Caki2 (cell line): ENCODE data around the gene GNG2. TPM values are rescaled to one million over a fixed set of nuclear protein-coding genes. Genes with fewer than 3 reads are reported as not detected.

Experiments
- DNase-seq: peaks from one replicate; pipeline ENCODE4 v3.0.0-alpha.2; 2015; ENCODE audit warnings: low read depth
- in situ Hi-C: cut with HindIII; loops from 2 replicates; pipeline ENCODE4 v1.10.0; 2016; ENCODE audit warnings: low sequenced_read_pairs, low pct_unique_long_range_greater_than_20kb, mixed read lengths
- total RNA-seq: library from RNA; depleted of rRNA; stranded (reverse); fragments of >200 nt; shearing (Covaris generic); gene quantifications from 2 replicates; pipeline ENCODE4 v1.2.3, GENCODE V29; 2014; ENCODE audit warnings: low replicate concordance

Gene GNG2
- total RNA-seq, 1 experiment from 2014 or later, result not detected

DNA sequence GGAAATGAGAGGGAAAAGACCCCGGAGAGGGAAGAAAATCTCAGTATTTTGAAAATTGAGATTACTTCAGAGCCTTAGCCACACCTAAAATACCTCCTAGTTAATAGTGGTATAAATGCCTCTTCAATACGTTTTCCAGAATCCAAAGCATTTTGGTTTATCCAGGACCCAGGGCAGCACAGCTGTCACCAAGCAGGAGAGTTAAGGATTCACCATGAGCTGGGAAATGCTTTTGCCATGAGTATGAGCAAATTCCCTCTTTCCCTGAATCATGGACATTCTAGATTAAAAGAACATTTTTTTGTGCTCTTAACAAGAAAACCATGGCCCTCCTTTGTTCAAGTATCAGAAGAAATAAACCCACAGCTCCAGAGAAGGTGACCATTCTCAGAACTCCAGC lies 107.1 kb downstream of the GNG2 start:
- DNase-seq, result no peak
- in situ Hi-C loops, result no loop called here

DNA sequence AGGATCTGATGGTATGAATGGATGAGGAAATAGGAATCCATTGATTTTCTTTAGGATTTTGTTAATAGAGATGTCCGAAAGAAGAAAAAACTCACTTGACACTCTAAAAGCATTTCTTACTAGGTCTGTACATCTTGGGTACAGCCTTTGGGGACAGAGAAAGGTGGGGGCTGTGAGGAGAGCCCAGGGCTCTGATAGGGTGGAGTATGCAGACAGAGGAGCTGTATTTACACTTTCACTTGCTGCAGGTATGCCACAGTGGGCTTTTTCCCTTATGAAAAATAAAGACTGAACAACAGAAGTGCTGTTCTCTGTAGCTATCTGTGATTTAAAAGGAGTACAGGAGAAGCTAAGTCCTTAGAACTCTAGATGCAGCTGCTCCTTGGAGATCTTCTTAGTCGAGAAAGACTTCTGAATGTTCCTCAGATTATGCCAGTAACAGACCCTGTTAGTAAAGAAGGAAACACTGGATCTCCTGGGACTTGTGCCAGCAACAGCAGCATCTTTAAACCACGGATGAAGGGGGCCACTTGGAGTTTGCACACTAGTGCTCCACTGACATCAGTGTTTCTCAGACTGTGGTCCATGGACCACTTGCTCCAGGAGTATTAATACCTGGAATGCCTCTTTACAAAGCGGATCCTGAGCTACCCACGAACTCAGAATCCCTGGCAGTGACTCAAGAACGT lies 109.6 kb downstream of the GNG2 start:
- DNase-seq, result no peak
- in situ Hi-C loops, result no loop called here

DNA sequence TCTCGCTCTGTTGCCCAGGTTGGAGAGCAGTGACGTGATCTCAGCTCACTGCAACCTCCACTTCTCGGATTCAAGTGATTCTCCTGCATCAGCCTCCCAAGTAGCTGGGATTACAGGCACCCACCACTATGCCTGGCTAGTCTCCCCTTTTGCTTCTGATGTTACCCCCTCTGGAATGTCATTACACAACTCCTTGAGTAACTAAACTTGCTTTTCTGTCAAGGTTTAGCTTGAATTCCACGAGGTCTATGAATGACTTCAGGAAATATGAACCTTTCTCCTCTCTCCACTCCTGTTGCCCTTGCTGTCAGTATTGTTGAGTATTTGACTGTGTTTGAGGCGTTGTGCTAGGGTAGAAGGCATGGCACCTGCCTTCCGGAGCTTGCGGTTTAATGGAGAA lies 112.2 kb downstream of the GNG2 start:
- DNase-seq, result no peak
- in situ Hi-C loops, result no loop called here

DNA sequence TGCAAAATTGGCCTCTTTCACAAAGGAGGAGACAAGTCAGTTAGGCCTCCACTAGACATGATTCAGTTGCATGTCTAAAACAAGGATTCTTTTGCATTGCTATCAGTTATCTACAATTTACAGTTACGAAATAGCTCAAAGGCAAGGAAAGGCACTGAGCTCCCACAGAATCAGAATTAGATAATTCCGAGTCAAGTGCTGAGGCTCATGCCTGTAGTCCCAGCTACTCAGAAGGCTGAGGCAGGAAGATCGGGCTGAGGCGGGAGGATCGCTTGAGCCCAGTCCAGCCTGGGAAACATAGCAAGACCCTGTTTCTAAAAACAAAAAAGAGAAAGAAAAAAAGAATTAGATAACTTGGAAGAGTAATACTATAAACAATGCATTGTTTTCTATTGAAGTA lies 116.7 kb downstream of the GNG2 start:
- DNase-seq, result no peak
- in situ Hi-C loops, result no loop called here

DNA sequence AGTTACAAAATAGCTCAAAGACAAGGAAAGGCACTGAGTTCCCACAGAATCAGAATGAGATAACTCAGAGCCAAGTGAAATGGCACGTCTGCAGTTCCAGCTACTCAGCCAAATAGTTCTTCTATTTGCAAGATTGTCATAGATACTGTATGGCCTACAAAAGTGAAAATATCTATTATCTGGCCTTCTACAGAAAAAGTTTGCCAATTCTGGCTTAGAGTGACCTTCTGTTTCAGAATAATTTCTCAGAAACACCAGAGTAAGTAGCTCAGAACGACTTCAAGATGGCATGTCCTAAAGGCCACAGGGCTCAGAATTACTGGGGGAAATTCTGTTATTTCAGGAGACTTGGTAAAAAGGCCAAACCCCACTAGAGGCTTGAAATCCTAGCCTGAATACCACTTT lies 118.3 kb downstream of the GNG2 start:
- in situ Hi-C loops, result no loop called here
- DNase-seq, result no peak

DNA sequence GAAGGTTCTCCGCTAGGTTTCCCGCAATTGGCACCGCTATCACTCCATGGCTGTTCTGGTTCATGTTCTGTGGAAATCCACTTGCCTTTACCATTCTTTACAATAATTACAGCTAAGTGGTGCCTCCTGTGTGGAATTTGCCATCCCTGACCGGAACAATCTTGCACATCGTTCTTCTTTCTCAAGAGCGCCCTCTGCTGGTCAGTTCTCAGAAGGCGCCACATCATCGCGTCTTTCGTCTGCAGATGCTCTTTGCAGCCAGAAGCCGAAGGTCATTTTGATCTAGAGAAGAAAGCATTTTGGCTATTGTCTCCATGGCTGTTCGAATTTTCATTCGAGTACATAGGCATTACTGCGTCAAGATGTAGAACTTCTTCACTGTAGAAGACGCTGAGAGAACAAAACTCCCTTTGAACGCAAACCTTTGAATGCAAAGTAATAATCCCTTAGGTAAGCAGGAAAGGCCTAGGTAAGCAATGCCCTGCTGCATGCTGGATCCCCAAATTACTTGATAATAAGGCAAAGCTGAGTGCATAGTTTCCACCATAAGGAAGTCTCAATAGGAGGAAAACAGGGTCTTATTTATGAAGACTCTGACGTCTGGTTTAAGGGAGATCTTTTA lies 118.8 kb downstream of the GNG2 start:
- in situ Hi-C loops, result no loop called here
- peak; percentile 46 for DNase-seq

DNA sequence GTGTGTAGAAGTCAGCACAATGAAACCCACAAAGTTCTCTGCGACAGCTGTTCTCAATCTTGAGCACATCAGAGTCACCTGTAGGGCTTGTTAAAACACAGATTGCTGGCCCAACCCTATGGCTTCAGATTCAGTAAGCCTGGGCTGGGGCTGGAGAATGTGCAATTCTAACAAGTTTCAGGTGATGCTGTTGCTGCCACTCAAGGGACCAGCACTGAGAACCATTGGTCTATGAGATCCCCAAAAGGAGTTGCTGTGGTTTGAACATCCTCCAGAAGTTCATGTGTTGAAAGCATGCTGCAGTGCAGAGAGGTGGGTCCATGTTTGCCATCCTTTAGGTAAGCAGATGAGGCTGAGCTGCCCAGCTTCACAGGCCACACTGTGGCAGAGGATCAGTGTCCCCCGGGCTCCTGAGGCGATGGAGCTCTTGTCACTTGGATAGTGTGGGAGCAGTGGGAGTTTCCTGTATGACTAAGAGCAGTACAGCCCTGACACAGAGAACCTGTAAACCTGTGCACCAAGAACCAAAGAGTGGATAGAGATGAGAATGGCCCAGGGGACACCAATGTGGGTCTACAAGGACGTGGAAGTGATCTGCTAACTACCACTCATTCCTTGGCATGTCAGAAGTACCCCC lies 120.9 kb downstream of the GNG2 start:
- no peak for DNase-seq
- in situ Hi-C loops, result no loop called here

DNA sequence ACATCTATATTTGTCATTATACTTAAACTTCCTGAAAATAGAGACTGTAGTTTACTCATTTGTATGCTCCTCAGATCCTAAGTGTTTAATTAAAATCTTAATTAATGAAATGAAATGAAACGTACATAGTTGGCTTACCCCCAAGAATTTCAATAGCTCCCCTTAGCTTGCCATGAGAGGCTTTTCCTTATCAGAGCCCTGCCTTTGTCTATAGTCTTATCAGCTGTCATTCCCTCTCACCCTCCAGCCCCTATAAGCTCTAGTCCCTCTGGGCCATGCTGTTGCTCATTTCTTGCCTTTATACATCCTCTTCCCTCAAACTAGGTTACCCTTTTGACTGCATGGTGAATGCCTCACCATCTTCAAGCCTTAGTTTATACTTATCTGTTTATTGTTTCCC lies 127.8 kb downstream of the GNG2 start:
- in situ Hi-C loops, result no loop called here

DNA sequence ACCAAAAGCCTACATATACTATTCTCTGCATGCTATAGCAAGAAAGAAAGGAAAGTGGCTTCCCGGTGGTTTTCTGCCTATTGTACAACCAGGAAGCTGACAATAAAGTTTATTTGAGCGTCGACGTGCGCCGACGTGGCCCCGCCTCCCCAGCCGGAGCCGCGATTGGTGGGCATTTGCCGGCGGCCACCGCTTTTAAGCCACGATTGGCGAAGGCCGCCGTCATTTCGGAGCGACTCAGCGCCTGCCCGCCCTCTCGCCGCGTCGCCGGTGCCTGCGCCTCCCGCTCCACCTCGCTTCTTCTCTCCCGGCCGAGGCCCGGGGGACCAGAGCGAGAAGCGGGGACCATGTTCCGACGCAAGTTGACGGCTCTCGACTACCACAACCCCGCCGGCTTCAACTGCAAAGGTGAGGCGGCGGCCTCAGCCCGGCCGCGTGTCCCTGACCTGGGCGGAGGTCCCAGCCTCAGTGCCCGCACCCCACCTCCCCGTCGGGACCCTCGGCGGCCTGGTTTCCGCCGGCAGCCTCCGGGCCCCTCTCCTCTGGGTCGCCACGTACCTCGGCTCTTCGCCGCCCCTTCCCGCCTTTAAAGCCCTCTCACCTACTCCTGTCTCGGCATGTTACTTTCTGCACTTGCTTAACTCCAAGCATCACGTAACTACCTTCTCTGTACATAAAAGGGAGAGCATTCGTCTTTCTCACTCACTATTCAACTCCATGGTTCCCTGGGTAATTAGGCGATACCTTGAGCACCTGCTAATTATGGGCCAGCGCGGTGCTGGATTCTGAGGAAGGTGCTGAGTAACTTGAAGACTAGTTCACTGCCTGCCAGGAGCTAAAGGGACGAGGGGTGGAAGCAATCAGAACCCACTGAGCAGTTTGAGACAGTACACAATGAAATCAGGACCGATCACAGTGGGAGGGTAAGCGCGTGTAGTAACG lies 129.2 kb downstream of the GNG2 start, which contains the start of gene RTRAF:
TSS of gene RTRAF (plus strand) at position 254 of the 942 bp plus-strand sequence. CDS start at position 348, 94 bp downstream.
- in situ Hi-C loops, result no loop called here
- DNase-seq, result peak; percentile 88

More for the DNA sequence above, 127.8 kb downstream of the GNG2 start:
- no peak for DNase-seq

DNA sequence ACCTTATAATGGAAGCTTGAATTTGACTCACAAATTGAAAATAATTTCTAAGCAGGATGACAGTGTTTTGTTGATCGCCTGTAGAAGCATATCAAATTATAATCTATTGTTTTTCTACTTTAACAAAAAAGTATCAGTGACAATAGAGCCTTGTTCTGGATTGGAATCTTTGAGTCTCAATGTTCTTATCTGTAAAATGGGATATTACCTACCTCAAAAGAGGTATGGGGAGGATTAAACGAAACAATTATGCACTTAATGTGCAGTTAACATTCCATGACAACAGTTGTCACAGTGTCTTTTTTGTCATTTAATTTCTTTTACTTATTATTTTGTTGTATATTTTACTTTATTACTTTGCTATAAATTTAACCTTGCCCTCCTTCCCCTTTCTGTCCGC lies 130.1 kb downstream of the GNG2 start:
- in situ Hi-C loops, result no loop called here
- no peak for DNase-seq

DNA sequence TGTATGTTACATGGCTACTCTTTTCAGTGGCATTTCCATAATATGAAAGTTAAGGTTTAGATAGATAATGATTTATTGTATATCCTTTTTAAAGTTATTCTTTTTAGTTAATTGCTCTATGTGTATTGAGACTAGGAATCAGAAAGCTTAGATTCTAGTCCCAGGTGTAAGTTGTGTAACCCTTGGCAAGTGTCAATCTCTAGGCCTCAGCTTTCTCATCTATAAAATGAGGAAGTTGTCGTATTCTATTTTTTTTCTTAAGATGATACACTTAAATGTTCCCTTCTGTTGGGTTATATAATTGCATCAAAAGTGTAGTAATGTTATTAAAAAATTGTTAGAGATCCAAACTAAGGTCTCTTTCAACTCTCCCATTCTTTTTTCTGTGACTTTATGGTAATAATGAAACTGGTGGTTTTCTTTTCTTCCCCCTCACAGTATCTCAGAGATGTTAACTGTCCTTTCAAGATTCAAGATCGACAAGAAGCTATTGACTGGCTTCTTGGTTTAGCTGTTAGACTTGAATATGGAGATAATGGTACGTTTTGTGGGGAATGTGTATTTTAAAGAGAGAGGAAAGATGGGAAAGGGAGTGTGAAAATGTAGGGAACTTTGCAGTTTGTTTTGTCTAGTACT lies 133.0 kb downstream of the GNG2 start:
- in situ Hi-C loops, result no loop called here
- DNase-seq, result no peak

DNA sequence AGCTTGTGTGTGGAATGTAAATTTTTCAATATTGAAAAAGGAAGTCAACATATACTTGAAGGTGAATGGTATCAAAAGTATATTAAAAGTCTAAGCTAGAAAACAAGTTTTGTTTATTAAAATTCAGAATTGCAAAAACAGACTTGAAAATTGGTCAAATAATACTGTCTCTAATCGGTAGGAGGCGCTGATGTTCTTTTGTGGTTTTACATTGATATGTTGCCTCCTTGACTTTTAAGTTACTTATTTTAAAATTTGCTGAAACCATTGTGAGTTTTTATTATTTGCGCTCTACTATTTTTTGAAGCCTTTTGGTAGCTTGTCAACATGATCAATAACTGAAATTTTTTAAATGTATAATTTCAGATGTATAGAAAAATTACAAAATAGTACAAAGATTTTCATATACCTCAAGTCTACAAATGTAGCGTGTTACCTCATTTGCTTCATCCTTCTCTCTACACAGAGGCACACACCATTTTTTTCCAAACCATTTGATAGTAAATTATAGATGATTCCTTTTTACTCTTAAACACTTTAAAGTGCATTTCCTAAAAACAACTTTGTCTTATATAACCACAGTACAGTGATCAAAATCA lies 135.8 kb downstream of the GNG2 start:
- DNase-seq, result peak; percentile 29
- in situ Hi-C loops, result no loop called here

DNA sequence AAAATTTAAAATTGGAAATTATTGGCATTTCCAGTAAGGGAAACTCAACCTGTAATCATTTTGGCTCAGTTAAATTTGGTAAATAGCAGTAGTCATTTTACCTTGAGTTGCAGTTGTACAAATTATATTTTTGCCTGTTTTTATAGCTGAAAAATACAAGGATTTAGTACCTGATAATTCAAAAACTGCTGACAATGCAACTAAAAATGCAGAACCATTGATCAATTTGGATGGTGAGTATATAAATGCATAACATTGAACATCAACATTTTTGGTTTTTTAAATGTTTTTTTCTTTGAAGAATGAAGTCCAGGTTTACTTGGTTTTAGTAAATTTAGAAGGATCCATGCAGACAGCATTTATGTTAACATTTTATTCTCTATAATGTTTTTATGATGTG lies 137.9 kb downstream of the GNG2 start:
- in situ Hi-C loops, result no loop called here
- no peak for DNase-seq

DNA sequence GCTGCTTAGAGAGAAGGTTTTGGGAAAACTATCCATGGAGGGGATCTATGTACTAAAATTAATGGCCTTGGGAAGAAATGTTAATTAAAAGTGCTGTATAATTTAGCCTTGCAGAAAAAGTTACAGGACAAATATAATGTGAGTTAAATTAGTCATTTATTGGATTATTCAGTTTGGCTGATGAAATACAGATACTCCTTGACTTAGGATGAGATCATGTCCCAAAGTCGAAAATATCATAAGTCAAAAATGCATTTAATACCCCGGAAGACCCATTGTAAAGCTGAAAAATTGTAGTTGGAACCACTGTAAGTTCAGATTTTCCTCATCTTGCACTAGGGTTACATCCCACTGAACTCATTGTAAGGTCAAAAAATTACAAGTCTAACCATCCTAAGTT lies 138.7 kb downstream of the GNG2 start:
- no peak for DNase-seq
- in situ Hi-C loops, result no loop called here

DNA sequence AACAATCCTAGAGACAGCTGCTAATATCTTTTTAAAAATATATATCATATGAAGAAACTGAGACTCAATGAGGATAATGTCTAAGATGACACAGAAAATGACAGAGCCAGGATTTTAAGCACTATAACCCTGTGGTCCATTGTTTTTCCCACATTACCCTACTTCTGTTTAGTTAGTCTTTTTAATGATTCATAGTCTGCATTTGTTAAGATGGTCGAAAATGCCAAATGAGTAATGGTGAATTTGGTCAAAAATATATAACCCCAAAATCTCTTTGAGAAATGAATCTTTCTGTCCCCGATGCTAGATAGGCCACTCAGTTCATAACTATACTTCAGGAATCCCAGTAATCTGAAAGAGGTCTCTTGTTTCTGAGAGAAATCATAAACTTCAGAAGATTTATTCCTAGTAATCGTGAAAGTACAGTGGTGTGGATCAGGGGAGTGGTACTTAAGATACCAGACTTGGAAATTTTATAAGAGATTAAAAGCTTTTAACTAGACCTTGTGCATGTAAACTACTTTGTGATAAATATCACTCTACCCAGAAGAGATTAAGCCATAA lies 139.7 kb downstream of the GNG2 start:
- in situ Hi-C loops, result no loop called here
- no peak for DNase-seq

DNA sequence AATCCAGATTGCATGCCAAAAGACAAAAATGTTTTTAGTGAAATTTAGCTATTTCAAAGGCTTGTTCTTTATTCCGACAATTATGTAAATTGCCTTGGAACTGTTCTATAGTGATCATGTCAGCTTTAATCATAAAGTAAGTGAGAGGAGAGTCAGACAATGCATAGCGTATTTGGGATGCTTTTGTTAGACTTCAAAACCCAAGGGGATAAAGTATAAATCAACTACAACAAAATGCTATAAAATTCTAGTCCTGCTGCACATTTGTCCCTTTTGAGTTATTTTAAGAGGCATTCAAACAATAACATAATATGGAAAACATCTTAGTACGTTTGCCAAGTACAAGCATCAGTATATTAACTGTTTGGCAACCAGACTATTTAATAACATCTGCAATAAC lies 140.3 kb downstream of the GNG2 start:
- DNase-seq, result no peak
- in situ Hi-C loops, result no loop called here

DNA sequence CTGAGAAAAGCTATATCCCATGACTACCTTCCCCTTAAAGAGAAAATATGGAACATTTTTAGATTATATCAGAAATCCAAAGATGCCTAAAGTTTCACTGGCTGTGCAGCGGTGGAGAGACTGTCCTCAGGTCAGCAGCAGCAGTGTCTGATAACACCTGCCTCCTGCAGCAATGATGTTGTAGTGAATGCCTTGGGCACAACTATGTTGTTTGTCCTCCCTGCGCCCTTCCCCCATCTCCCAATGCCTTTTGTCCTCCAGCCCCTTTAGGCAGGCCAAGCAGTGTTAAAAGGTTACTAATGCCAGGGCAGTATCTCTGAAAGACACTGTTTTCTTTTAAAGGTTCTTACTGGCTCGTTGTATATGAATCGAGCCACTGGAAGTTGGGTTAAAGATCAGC lies 142.1 kb downstream of the GNG2 start:
- DNase-seq, result no peak
- in situ Hi-C loops, result no loop called here

DNA sequence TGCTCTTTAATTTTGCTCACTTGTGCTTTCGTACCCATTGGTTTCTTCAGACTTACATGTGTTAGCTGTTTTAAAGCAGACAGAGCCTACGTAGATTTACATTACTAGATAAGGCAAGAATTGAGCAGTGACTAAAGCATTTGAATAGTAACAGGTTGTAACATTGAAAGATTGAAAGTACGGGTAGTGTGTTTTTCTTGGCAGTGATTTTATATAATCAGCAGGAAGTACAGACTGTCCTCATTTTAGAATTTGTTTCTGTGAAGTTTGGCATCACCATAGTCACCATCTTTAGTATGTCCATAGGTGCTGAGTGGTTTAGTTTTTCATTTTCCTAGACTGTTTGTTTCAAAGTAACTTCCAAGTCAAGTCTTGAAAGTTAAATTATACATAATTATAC lies 142.9 kb downstream of the GNG2 start:
- DNase-seq, result no peak
- in situ Hi-C loops, result no loop called here
